ENCODE results near the gene BBLN.

The BBLN gene

DNA sequence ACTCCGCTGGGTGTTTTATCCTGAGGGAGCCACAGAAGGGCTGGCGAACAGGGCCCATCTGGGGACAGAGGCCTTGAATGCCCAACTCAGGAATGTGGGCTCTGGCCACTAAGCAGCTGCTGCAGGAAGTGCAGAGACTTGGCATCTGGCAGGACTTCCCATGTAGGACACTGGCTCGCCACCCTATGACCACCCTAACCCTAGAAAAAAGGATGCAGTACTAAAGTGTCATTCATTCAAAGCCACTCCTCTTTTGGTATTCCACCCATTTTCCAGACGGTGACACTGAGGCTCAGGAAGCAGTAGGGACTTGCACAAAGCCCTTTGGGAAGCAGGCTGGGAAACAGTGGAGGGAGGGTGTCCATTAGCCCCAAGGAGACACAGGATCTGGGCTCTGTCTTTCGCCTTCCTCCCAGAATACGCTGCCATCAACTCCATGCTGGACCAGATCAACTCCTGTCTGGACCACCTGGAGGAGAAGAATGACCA, 3.0 kb downstream of the BBLN start:
- TF ChIP-seq, protein P1, sequence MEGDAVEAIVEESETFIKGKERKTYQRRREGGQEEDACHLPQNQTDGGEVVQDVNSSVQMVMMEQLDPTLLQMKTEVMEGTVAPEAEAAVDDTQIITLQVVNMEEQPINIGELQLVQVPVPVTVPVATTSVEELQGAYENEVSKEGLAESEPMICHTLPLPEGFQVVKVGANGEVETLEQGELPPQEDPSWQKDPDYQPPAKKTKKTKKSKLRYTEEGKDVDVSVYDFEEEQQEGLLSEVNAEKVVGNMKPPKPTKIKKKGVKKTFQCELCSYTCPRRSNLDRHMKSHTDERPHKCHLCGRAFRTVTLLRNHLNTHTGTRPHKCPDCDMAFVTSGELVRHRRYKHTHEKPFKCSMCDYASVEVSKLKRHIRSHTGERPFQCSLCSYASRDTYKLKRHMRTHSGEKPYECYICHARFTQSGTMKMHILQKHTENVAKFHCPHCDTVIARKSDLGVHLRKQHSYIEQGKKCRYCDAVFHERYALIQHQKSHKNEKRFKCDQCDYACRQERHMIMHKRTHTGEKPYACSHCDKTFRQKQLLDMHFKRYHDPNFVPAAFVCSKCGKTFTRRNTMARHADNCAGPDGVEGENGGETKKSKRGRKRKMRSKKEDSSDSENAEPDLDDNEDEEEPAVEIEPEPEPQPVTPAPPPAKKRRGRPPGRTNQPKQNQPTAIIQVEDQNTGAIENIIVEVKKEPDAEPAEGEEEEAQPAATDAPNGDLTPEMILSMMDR (IDR thresholded peaks at IDR 0.05; ENCODE audit: insufficient read depth, low read depth, low read length, missing control alignments) = no peak
- H3K4me3 ChIP-seq (ENCODE audit: low read depth, low read length) = no peak overlapping the region
- DNase-seq (ENCODE audit: low read depth) = no peak

DNA sequence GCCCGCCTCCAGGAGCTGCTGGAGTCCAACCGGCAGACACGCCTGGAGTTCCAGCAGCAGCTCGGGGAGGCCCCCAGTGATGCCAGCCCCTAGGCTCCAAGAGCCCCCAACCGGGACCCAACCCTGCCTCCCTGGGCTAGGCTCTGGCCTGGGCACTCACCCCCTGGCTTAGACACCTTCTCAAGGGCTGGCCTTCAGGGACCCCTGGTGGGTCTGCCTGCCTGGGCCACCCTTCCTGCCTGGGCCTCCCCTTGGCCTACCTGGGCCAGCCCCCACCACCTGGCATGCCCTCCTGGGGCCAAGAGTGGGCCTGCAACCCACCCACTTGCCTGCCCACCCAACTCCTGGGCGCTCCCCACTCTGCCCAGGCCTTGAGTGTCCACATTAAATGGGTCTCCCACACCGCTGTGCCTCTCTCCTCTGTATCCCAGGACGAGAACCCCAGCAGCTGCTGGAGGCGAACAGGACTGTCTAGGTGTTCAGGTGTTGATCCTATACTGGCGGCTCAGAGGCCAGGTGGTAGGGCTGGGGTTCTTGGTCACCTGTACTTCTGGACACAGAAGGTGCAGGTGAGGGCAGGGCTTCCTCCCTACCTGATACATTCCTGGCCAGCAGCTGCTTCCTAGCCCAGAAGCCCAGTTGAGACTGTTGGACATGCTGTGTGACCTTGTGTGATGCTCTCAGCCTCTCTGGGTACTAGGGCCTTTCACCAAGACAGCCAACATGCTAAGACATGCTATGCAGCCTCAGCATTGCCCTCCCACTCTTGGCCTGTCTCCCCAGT, 3.6 kb downstream of the BBLN start:
- DNase-seq (ENCODE audit: low read depth) = no peak
- H3K4me3 ChIP-seq (ENCODE audit: low read depth, low read length) = no peak overlapping the region
- TF ChIP-seq, protein P1 (IDR thresholded peaks at IDR 0.05; ENCODE audit: insufficient read depth, low read depth, low read length, missing control alignments) = no peak

DNA sequence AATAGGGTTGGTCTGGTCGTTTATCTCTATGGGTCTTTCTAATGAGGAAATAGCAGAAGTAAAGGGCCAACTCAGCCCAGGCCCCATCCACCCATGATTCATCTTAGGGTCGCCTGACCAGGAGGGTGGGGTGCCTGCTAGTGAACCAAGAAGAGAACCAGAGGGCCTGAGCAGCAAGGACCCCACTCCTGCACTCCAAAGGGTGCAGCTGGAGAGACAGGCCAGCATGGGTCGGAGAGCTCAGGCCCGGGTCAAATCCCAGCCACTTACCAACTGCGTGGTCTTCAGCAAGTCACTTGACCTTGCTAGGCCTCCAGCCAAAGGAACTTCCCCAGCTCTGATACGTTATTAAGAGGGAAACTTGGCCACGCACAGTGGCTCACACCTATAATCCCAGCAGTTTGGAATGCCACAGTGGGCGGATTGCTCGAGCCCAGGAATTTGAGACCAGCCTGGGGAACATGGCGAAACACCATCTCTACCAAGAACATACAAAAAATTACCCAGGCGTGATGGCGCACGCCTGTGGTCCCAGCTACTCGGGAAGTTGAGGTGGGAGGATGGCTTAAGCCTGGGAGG, 4.3 kb downstream of the BBLN start:
- no peak overlapping the region for H3K4me3 ChIP-seq (ENCODE audit: low read depth, low read length)
- TF ChIP-seq, protein P1 (IDR thresholded peaks at IDR 0.05; ENCODE audit: insufficient read depth, low read depth, low read length, missing control alignments) = no peak
- DNase-seq (ENCODE audit: low read depth) = no peak

DNA sequence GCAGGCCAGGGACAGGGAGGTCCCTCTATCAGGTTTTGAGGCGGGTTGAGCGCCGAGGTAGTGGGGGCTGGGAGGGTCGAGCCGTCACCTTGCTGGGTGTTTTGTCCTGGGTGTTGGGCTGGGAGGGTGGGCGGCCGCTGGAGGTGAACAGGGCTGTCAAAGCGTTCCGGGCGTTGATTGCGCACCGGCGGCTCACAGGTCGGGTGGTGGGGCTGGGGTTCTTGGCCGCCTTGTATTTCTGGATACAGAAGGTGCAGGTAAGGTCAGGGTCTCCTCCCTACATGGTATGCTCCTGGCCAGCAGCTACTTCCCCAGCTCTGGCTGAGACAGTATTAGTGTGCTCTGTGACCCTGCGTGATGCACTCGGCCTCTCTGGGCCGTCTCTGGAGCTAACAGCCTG, 6.1 kb downstream of the BBLN start:
- no peak overlapping the region for H3K4me3 ChIP-seq (ENCODE audit: low read depth, low read length)
- TF ChIP-seq, protein P1 (IDR thresholded peaks at IDR 0.05; ENCODE audit: insufficient read depth, low read depth, low read length, missing control alignments) = no peak
- no peak for DNase-seq (ENCODE audit: low read depth)

DNA sequence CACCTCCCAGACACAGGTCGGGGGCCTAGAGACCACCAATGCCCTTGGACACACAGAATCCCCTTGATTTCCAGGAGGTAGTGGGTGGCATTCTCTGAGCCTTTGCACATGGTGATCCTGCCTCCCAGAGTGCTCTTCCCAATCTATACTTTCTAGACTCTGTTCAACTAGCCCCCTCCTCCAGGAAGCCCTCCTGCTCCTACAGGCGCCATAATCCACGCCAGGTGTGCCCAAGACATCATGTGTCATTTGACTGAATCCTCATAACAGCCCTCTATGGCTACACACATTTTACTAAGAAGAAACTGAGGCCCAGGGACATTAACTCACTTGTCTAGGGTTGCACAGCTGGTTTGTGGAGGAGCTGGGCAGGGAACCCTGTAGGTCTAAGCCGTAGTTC, 7.1 kb downstream of the BBLN start:
- TF ChIP-seq, protein P1 (IDR thresholded peaks at IDR 0.05; ENCODE audit: insufficient read depth, low read depth, low read length, missing control alignments) = no peak
- H3K4me3 ChIP-seq (ENCODE audit: low read depth, low read length) = no peak overlapping the region

DNA sequence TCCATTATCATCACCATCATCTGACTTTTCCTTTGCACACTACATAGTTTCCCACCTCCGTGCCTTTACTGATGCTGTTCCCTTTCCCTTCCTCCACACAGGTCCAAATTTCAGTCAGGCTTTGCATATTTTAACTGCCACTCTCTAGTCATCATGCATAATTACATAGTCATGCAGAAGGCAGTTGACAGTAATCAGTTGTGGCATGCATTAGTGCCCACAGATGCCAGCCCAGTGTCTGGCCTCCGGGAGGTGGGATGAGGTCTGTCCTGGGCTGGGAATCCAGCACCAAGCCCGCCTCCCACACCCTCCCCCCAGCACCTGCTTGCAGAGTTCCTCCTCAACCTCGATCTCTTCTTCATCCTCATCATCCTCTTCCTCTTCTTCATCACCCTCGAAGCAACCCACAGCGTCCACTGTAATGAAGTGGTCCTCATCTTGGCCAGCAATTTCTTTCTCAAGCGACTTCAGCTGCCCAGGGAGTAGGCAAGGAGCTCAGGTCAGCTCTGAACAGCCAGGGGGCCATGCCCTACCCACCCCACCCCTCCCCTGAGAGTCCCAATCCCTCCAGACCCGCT, 8.8 kb downstream of the BBLN start:
- no peak for DNase-seq (ENCODE audit: low read depth)
- H3K4me3 ChIP-seq (ENCODE audit: low read depth, low read length) = no peak overlapping the region
- TF ChIP-seq, protein P1 (IDR thresholded peaks at IDR 0.05; ENCODE audit: insufficient read depth, low read depth, low read length, missing control alignments) = no peak

More for the DNA sequence above, 7.1 kb downstream of the BBLN start:
- DNase-seq (ENCODE audit: low read depth) = no peak

Data from GM12865 (cell line).